Bone marrow (tissue), 2 donors: Measurements from ENCODE around the gene ACOX2.
"Not testable (repeated sequence)": the region's sequence is repeated elsewhere in the genome, so short reads cannot be mapped to it uniquely, and the experiment has no call there.

Experiments used
- DNase-seq, 2 donors: peaks; one replicate each; lab custom pipeline; 2025; lab: John Stamatoyannopoulos, UW

The ACOX2 gene

GRCh38 chr3:58534592-58535494 is 2.1 kb downstream of the ACOX2 start:
- no peak for DNase-seq

DNA sequence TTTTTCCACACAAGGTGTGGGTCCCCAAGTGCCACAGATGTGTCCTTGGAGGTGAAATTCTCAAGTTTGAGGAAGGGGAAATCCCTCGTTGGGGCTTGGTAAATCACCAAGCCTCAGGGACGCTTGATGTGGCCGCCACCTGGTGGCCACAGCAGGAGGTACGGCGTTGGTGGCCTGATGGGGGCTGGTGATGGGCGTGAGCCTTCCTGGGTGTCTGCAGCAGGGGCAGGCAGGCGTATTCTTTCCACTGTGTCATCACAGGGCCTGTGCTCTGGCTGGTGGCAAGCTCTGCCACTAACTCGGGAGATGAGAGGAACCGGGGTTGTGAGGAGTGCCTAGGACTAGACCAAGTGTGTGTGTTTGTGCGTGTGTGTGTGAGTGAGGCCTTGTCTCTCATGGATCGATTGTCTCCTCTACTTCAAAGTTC is 4.2 kb downstream of the ACOX2 start:
- peak; percentile 28 to 33 for DNase-seq

GRCh38 chr3:58531956-58532355 is 5.0 kb downstream of the ACOX2 start:
- DNase-seq, result no peak

GRCh38 chr3:58531555-58531954 is 5.4 kb downstream of the ACOX2 start:
- no peak for DNase-seq

- no peak for DNase-seq
Observed at GRCh38 chr3:58530354-58530865, 6.6 kb downstream of the ACOX2 start.

DNA sequence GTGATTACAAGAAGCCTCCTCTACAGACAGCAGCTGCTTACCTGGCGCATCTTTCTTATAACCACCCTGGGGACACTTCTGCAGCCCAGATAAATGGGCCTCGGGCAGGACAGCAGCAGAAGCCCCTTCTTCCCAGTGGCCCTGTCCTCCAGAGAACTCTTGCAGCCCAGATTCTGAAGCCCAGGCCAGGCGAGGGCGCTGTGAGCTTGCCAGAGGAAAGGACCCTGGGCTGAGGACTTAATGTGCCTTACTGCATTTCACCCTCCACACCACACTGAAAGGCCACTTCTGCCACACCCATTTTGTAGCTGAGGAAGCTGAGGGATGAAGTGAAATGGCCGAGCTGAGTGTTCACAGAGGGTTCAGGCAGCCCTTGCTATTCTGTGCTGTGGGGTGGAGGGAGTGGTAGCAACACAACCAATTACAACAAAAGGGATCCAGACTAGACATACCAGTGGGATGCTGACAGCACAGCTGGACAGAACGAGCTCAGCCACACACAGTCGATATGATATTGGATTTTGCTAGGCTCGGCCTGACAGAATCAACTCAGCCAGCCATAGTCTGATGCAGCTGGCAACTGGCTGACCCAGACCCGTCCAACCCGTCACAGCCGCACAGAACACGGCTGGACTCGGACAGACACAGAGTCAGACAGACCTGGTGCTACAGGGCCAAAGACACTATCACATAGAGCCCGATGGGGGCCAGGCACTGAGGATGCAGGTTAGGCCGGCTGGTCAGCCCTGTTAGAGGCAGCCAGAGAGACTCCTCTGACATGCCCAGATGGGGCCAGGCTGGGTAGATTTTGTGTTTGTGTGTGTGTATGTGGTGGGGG is 7.3 kb downstream of the ACOX2 start:
- DNase-seq, result no peak

DNA sequence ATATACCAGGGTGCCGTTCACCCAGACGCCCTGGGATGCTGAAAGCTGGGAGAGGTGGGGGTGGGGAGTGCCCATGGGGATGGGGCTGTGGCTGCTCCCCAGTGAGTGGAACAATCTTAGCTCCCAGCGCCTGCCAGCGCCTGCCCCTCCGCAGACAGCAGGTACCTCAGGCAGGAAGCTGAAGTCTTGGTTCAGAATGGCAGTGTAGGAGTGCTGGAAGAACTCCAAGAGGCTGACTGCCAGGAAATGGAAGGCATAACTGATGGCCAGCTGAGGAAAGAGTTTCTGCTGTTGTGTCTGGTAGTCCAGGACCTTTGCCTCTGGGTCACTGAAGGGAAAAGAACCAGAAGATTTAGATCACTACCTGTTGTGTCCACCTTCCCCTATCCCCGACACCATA is 8.4 kb downstream of the ACOX2 start:
- no peak for DNase-seq

GRCh38 chr3:58527440-58527839 is 9.6 kb downstream of the ACOX2 start:
- DNase-seq, result not testable (repeated sequence)

DNA sequence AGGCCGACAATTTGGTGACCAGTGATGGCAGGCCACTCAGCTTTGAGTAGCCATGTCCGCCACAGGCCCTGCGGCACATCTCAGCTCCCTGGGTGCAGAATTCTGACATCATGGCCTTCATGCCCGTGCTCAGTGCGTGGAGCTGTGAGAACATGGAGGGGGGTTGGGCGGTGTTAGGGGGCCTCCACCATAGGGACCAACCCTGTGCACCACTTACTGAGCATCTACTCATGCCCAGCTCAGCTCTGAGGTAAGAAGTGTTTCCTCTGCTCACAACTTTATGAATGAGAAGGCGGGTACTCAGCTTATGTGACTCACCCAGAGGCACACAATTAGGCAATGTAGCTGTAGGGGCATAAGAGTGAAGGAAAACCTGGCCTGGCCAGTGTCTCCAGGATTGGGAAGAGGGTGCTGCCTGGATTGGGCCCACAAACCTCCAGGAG is 10.5 kb downstream of the ACOX2 start:
- DNase-seq, result peak in 1 of 2 donors; percentile 29

DNA sequence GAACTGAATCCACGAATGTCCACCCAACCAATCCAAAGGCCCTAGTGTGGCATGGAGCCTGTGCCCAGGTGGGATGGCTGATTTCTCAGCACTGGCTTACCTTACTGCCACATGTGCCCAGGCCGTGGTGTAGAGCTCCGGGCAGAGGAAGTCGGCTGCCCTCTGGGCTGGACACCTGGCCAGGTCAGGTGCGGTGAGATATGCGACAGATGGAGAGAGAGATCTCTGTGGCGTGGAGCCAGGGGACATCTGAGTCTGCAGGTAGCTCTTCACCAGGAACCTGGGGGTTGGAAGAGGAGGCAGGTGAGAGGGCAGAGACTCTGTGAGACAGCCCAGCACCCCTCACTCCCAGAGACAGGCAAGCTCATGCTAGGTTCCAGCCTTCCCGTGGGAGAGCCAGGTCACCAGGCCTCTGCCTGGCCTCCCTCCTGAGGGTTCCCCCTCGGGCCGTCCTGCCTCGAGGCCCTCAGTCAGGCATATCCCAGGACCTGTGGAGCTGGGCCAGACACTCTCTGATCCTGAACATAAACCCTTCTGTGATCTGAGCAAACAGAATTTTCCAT is 12.6 kb downstream of the ACOX2 start:
- DNase-seq, result no peak

DNA sequence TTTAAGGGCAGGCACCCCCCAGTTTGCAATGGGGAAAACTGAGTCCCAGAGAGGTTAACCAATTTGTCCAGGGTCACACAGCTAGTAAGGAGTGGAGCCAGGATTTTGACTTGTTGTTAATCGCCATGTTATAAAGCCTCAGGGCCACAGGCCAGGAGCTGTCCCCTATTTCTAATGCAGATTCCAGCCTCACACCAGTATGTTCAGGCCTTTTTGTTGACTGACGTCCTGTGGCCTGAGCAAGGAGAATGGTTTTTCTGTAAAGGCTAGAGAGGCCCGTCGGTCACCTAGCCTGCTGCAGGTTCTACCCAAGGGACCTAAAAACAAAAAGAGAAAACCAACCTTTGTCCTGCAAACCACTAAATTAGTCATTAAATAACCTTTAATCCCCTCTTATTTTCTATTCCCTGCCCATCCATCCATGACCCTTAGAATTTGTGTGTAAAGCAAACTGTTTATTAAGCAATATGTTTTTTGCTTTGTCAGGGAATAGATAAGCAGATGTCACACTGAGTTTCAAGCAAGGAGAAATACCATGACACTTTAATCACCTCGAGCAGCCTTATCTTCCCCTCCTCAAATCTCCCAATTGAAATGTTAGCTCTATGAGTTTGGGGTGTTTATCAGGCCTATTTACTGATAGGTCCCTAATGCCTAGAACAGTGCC is 14.1 kb downstream of the ACOX2 start:
- no peak for DNase-seq

DNA sequence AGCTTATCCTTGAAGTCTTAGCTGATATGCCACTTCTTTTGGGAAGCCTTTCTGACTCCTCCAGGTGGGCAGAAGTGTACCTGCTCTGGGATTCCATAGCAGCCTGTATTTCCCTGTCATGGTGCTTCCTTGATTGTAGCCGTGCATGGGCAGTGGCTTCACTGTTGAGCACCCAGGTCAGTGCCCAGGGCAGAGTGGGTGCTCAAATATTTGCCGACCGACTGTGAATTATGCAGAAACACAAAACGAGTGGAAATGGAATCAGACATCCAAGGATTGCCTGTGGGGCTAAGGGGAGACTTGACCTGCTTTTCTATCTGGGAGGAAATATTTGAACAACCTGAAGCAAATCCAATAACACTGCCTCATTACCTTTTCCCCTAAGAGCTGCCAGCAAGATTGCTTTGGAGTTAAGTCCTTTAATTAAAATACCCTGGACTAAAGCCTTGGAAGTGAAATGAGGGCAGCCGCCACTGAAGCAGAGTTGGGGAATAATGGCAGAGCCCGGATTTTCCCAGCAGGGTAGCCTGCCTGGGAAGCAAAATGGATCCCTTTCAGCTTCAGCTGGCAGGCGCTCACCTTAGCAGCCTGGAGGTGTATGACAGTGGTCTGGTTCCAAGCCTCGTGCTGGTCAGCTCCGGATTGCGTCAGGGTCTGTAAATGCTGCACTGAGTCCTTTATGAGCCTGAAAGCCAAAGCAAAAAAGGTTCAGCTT is 14.9 kb downstream of the ACOX2 start:
- no peak for DNase-seq

- DNase-seq, result no peak
Observed at GRCh38 chr3:58521336-58521670, 15.7 kb downstream of the ACOX2 start.

DNA sequence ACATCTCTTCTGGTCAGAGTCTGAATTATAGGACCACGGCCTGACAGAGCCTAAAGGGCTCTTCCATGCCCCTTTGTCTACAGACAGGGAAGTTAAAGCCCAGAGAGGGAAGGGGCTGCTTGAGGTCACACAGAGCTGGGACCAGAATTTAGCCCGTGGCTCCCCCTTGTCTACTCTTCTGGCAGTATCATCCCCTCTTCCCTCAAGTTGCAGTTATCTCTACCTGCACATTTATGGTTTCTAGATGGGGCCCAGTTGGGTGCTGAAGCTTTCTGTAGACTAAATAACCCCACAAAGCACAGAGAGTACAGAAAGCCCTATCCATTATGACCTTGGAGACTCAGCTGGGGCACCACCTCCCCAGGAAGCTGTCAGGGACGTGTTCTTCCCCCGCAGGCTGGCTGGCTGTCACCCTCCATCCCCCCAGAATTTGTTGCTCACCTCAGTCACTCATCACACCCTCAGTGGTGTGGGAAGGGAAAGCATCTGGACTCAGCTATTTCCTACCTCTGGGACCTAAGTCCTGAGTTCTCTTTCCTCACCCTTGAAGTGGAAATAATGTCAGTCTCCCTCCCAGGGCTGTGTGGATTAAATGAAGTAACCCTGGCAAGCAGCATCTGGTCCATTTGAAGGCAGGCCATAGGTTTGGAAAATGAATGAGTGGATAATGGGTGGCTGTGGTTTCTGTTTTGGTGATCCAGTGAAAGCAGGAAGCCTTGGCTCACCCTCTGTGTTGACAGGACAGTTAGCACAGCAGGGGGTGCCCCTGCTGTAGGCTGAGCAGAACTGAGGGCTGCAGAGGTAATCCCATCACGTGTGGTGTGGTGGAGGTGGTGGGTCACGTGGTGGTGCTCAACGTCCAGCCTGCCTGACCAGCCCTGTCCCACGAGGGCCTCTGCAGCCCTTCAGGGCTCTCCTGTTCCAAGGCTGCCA is 16.3 kb downstream of the ACOX2 start:
- DNase-seq, result no peak

DNA sequence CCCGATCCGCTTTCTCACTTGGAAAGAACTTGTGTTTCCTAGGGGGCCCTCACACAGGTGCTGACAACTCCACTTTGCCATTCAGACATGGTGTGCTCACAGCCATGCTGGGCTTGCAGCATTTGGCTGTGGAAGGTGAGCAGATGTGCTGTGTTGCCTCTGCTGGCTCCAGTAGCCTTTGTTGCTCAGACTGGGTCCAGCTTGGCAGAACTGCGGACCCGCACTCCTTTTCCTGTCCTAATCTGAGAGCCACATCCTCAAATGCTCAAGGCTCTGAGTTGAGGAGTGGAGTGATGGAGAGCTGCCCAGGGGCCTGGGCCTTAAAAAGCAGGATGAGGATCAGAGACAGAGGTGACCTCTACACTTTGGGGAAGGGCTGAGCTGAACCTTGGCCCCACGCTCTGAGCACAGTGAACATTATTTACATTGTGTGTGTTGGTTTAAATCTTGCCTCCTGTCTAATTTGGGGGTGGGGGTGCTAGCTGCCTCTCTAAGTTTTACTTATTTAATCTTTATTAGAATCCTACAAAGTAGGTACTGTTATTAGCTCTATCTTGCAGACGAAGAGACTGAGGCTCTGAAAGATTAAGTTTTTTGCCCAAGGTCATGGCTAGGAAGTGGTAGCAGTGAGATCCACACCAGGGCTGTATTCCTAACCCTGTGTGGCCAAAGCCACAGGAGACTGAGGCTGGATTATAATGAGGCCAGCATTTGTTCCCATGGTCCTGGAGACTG is 17.2 kb downstream of the ACOX2 start:
- DNase-seq, result no peak

DNA sequence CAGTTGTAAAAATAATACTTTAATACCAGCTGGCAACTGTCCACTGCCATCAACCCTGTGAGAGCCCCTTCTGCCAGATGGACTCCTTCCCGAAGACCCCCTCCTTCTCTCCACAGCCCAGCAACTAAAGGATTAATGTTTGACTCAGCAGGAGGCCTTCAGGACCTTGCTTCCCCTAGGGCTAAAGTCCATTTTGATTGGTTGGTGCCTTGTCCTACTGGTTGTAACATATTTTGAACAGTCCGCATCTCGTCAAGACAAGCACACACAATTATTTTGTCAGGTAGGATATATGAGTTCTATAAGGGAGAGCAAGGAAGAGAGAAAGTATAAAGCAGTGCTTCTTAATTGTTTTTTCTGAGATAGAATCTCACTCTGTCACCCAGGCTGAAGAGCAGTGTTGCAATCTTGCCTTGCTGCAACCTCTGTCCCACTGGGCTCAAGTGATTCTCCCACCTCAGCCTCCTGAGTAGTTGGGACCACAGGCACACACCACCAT is 18.6 kb downstream of the ACOX2 start:
- no peak for DNase-seq

- DNase-seq, result no peak
Observed at GRCh38 chr3:58514405-58514804, 22.6 kb downstream of the ACOX2 start.

DNA sequence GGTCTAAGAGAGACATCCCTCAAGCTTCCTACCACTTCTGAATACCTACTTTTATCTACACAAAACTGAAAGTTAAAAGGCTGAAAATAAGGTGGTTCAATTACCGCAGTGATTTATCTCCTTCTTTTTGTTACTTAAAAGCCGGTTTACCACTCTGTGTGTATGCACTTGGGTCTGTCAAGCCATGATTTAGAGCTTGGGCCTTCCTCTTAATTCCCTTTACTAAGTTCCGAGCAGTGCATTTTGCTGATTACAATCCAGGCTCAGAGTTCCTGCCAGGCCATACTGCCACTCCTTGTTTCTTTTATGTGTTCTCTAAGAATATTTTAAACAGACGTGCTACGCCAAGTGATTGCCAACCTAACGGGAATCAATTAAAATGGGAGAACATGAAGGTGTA is 28.6 kb downstream of the ACOX2 start:
- no peak for DNase-seq

GRCh38 chr3:58507356-58508078 is 29.5 kb downstream of the ACOX2 start:
- no peak for DNase-seq
